ENCODE results near the gene PYY. TPM values are rescaled to one million over a fixed set of nuclear protein-coding genes. Genes with fewer than 3 reads are reported as not detected.

The PYY gene
- not detected in 2 replicates for total RNA-seq
- long read RNA-seq: 0 reads

DNA sequence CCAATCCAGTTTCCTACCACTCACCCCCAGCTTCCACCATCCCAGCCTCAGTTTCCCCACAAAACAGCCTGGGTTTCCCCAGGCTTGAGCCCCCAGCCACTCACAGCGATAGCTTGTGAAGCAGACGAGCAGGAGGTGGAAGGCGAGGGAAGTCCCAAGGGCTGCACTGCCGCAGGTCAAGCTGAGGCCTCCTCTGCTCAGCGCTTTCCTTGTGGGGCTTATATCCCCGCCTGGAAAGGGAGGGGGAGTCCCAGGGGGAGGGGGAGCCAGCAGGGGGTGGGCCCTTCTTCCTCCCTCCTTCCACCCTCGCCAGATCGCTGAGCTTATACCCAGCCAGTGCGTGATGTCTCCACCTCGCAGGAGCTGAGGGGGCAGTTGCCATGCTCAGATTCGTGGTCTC, at the start of gene PYY:
TSS of gene PYY (minus strand) at position 195 of the 400 bp plus-strand sequence. CDS start 457 bp downstream, outside the sequence.
- peaks cover 9% of the 10 kb centered on the region for H3K4me1 Mint-ChIP-seq
- no peaks in the 10 kb centered on the region for H3K36me3 Mint-ChIP-seq (ENCODE audit: low read depth)
- H3K27ac Mint-ChIP-seq (ENCODE audit: unreplicated experiment): no peak within 1 kb of the TSS
- peak within 1 kb of the TSS; percentile 59 for H3K4me3 Mint-ChIP-seq
- H3K27me3 Mint-ChIP-seq (ENCODE audit: low read depth): peaks cover 77% of the 10 kb centered on the region
- no peaks in the 10 kb centered on the region for H3K9me3 Mint-ChIP-seq
- TF ChIP-seq, protein P1, sequence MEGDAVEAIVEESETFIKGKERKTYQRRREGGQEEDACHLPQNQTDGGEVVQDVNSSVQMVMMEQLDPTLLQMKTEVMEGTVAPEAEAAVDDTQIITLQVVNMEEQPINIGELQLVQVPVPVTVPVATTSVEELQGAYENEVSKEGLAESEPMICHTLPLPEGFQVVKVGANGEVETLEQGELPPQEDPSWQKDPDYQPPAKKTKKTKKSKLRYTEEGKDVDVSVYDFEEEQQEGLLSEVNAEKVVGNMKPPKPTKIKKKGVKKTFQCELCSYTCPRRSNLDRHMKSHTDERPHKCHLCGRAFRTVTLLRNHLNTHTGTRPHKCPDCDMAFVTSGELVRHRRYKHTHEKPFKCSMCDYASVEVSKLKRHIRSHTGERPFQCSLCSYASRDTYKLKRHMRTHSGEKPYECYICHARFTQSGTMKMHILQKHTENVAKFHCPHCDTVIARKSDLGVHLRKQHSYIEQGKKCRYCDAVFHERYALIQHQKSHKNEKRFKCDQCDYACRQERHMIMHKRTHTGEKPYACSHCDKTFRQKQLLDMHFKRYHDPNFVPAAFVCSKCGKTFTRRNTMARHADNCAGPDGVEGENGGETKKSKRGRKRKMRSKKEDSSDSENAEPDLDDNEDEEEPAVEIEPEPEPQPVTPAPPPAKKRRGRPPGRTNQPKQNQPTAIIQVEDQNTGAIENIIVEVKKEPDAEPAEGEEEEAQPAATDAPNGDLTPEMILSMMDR (conservative IDR thresholded peaks at IDR 0.05): no peak
- DNase-seq (ENCODE audit: low read depth, low spot score): no peak

DNA sequence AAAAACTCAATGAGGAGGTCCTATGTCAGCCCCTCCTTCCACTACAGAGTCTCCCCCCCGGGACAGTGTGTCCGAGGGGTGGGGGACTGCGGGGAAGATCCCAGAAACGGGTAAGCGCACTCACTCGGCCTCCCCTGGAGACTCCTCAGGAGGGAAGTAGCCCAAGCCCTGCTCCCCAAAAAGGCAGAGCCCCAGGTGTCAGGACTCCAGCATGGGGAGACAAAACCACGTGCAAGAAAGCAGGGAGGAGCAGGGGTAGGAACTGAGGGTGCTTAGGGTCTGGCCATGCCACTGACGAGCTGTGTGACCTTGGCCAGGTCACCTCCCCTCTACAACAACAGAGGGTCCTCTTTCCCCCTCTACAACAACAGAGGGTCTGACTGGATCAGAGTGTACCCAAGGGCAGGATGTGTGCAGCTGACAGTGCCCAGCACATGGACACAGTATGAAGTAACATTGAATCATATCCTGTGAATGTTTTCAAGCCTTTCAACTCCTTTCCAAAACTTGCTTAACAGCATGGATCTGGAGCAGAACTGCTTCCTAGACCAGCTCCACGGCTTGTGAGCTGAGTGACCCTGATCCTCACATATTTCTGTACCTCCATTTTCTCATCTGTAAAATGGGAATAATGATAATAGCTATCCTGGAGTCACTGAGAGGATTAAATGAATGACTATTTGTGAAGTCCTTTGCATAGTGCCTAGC, 48.6 kb upstream of the PYY start:
- TF ChIP-seq, protein P1 (conservative IDR thresholded peaks at IDR 0.05): no peak
- Mint-ChIP-seq H3K27me3 (ENCODE audit: low read depth) (peaks cover 80% of the 10 kb centered on the region), H3K27ac (ENCODE audit: unreplicated experiment) (no peak overlapping the region), H3K4me1 (peaks cover 7% of the 10 kb centered on the region), H3K36me3 (ENCODE audit: low read depth) (no peaks in the 10 kb centered on the region), H3K9me3 (no peaks in the 10 kb centered on the region), H3K4me3 (no peak overlapping the region)
- DNase-seq (ENCODE audit: low read depth, low spot score): no peak

DNA sequence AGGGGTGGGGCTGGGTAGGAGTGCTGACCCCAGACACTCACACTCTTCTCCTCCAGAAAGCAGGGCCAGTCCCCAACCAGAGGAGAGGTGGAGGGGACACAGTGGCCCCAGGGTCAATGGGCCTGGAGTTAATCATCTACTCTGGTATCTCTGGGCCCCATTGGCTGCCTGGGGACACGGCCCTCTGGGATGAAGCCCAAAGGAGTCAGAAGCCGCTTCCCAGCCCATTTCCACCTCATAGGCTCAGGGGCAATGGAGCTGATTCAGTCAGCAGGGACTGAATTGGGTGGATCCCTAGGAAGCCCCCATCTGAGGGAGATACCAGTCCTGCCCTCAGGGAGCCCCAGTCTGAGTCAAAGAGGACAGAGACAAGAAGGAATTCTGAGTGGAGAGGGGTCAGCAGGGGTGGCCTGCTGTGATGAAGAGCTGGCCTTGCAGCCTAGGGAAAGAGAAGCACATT, 47.8 kb upstream of the PYY start:
- Mint-ChIP-seq H3K9me3 (no peaks in the 10 kb centered on the region), H3K4me1 (peaks cover 6% of the 10 kb centered on the region), H3K4me3 (peak overlapping the region; percentile 27), H3K36me3 (ENCODE audit: low read depth) (no peaks in the 10 kb centered on the region), H3K27ac (ENCODE audit: unreplicated experiment) (no peak overlapping the region), H3K27me3 (ENCODE audit: low read depth) (peaks cover 73% of the 10 kb centered on the region)
- DNase-seq (ENCODE audit: low read depth, low spot score): no peak
- TF ChIP-seq, protein P1 (conservative IDR thresholded peaks at IDR 0.05): no peak

DNA sequence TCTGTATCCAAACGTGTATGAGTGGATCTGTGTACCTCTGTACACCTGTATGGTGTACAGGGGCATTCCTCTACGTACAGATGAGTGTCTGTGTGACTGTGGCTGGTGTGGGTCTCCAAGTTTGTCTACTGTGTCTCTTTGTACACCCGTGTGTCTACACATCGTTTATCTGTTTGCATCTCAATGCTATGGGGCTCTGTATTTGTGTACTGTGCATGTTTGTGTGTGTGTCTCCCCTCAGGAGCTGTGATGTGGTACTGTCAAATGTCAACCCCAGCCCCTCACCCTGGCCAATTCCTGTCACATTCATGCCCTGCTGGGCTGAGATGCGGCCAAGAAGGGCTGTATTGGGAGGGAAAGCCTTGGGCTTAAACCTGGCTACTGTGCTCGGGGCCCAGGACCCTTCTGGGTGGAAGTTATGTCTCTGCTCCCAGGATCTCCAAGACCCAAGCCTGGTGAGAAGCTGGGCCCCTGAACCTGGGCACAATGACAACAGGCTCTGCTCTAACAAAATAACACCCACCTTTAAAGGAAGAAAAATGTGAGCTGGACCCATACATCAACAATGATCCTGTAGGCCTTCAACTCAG, 47.2 kb upstream of the PYY start:
- Mint-ChIP-seq H3K9me3 (no peaks in the 10 kb centered on the region), H3K27ac (ENCODE audit: unreplicated experiment) (no peak overlapping the region), H3K36me3 (ENCODE audit: low read depth) (no peaks in the 10 kb centered on the region), H3K4me1 (peaks cover 1% of the 10 kb centered on the region), H3K4me3 (no peak overlapping the region), H3K27me3 (ENCODE audit: low read depth) (peaks cover 70% of the 10 kb centered on the region)
- TF ChIP-seq, protein P1 (conservative IDR thresholded peaks at IDR 0.05): no peak
- DNase-seq (ENCODE audit: low read depth, low spot score): no peak

DNA sequence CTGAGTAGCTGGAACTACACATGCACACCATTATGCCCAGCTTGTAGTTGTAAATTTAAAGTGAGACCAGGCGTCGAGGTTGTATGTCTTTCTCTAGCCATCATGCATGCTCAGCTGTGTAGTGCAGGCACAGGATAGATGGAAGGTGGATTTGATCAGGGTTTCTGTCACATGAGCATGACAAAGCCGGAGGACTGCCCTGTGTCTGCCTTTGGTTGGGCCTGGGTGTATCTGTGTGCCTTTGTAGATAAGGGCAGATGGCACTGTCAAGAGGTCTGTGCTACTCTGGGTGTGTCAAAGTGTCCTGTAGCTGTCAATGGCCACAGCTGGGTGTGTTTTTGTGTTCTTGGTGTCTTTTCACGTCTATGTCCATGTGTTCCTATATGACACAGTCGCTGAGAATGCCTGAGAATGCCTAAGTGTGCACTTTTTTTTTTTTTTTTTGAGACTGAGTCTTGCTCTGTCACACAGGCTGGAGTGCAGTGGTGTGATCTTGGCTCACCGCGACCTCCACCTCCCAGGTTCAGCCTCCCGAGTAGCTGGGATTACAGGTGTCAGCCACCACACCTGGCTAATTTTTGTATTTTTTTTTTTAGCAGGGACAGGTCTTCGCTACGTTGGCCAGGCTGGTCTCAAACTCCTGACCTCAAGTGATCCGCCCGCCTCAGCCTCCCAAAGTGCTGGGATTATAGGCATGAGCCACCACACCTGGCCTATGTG, 46.6 kb upstream of the PYY start:
- no peak for DNase-seq (ENCODE audit: low read depth, low spot score)
- Mint-ChIP-seq H3K4me3 (no peak overlapping the region), H3K27me3 (ENCODE audit: low read depth) (peaks cover 68% of the 10 kb centered on the region), H3K4me1 (no peaks in the 10 kb centered on the region), H3K9me3 (no peaks in the 10 kb centered on the region), H3K36me3 (ENCODE audit: low read depth) (no peaks in the 10 kb centered on the region), H3K27ac (ENCODE audit: unreplicated experiment) (no peak overlapping the region)
- TF ChIP-seq, protein P1 (conservative IDR thresholded peaks at IDR 0.05): no peak

Measured in neural crest cell (in vitro differentiated cells).